HG03342 (cell line): ENCODE measurements around the gene STPG1.
"Not testable (repeated sequence)": the region's sequence is repeated elsewhere in the genome, so short reads cannot be mapped to it uniquely, and the experiment has no call there.

Experiments
- ATAC-seq: cut with Tn5 transposase; IDR thresholded peaks from one replicate; pipeline ENCODE4 v1.9.1; 2021; ENCODE audit warnings: mild to moderate bottlenecking, moderate library complexity; ENCODE audit not compliant: unreplicated experiment

The STPG1 gene, protein sequence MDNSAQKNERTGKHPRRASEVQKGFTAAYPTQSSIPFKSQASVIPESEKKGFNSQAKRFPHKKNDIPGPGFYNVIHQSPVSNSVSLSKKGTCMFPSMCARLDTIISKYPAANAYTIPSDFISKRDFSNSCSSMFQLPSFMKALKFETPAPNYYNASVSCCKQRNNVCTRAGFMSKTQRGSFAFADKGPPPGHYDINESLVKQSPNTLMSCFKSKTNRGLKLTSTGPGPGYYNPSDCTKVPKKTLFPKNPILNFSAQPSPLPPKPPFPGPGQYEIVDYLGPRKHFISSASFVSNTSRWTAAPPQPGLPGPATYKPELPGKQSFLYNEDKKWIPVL

DNA sequence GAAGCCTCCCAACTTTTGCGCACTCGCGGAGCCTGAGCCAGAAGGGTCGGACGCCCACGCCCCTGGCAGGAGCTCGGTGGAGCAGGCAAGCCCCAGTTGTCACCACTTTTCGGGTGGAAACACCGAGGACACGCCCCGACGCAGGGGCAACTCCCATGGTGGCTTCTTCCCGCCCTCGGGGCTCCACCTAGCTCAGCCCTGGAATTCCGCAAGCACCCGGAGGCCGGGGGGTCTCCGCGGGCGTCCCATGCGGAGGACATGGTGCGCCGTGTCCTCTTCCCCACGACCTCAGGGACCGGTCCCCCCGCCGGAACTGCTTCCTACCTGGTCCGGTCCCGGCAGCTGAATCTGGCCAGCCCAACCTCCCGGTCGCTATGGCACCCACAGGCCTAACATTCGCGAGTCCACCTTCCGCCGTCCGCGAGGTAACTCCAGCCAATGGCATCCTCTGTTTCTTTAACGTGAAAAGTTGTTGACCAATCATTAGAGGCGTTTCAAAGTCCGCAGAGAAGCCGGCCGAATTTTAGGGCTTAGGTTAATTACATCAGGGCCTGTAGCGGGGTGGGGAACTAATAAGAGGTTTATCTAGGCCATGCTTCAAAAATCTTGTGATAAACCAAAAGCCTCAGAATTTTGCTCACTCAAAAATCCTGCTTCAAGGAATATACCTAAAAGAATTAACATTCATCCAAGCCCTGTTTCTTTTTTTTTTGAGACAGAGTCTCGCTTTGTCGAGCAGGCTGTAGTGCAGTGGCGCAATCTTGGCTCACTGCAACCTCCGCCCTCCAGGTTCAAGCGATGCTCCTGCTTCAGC lies at the start of gene STPG1:
TSS of gene STPG1 (minus strand) at position 433 of the 814 bp plus-strand sequence. CDS start 12,394 bp downstream, outside the sequence.
- no peak for ATAC-seq

- not testable (repeated sequence) for ATAC-seq
These were observed 48.5 kb upstream of the STPG1 start for GRCh38 chr1:24462128-24462527.

DNA sequence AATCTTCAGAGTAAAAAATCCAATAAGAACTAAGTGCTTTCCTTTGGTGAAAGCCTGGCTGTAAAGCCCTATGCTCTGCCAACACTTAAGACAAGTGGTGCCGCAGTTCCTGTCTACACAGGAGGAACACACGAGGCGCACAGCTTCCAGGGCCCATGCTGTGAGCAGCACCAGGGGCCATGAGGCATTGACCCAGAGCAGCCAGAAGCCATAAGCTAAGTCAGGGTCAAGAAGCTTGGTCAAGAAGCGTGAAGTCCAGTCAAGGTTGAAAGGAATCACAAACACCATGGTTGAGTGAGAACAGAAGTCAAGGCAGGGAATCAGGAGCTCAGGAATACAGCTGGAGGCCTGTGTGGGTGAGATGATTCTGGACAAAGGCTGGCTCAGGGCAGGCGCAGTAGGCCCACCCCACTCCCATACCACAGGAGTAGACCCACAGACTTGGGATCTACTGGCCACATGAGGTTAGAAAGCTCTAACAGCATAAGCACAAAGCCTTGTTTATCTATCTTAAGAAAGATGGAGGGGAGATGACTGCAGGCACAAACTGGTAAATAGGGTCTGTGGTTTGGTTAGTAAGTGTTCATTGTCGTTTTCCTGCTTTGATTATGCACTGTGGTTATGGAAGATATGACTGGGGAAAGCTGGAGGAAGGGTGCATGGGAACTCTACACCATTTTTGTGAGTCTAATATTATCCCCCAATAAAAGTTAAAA lies 46.1 kb upstream of the STPG1 start:
- no peak for ATAC-seq

- ATAC-seq, result no peak
These were observed 44.3 kb upstream of the STPG1 start for GRCh38 chr1:24457866-24458265.

GRCh38 chr1:24455272-24455671 lies 41.7 kb upstream of the STPG1 start:
- no peak for ATAC-seq

DNA sequence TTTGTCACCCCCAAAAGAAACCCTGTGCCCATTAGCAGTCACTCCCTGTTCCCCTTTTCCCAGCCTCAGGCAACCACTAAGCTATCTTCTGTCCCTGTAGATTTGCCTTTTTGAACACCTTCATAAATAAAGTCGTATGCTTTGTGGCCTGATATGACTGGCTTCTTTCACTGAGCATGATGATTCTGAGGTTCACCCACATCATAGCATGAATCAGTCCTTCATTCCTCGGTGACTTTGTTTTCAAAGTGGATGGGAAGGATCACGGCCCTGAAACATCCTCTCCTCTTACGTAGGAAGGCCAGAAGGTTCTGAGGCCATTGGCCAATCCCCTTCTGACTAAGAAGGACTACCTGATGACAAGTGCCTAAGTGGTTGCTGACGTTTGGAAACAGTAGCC lies 41.1 kb upstream of the STPG1 start:
- ATAC-seq, result no peak

- no peak for ATAC-seq
These were observed 39.4 kb upstream of the STPG1 start for GRCh38 chr1:24452922-24453485.

DNA sequence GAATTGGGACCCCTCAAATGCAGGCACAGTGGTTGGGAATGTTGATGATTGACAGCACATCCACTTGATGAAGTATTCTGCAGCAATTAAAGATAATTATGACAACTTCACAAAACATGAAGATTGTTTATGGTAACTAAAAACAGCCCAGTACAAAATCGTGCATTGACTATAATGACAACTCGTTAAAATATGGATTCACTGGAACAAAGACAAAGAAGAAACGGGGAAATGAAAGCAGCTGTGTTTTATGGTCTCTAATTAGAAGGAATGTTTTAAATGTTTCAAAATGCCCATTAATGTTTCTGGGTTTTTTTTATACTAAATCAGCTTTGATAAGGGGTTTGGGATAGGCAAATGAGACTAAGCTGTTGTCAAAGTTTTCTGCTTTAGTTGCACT lies 38.2 kb upstream of the STPG1 start:
- no peak for ATAC-seq

DNA sequence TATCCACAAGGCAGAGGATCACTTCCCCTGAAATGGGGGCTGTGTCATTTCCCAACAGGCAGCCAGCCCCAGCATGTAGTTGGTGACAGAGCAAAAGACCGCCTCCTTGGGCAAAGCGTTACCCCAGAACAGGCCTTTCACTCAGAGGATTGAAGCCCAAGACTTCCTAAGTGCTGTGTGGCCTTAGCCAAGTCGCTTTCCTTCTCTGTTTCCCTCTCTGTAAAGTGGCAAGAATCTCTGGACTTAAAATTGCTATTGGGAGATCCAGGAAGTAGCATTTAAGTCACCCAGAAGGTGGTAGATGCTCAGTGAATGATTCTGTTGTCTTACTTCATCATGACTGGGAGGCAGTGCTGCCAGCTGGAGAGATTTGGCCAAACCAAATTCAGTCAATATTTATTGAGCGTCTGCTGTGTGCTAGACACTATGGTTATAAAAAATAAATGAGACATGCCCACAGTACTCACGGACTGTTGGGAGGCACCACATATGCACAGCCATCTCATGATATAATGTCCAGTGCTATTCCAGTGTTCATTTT lies 37.3 kb upstream of the STPG1 start:
- no peak for ATAC-seq

DNA sequence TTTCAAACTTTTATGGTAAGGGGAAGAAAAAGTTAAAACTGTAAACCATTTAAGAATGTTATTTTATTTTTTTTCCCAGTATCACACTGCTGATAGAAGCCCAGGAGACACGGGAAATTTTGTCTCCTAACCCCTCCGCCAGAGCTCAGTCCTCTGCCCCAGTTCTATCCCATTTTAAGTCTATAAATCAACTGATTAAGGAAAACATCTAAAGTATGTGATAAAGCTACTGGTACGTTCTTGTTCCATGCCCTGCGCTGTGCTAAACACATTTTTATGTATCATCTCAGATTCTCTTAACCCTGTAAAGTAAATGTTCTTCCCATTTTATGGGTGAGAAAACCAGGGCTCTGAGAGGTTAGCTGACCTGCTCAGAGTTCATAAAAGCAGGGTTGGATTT lies 36.7 kb upstream of the STPG1 start:
- no peak for ATAC-seq

DNA sequence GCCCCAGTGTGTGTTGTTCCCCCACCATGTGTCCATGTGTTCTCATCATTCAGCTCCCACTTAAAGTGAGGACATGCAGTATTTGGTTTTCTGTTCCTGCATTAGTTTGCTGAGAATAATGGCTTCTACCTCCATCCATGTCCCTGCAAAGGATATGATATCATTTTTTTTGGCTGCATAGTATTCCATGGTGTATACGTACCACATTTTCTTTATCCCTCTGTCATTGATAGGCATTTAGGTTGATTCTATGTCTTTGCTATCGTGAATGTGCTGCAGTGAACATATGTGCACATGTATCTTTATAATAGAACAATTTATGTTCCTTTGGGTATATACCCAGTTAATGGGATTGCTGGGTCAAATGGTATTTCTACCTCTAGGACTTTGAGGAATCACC lies 32.9 kb upstream of the STPG1 start:
- not testable (repeated sequence) for ATAC-seq

- no peak for ATAC-seq
These were observed 29.7 kb upstream of the STPG1 start for GRCh38 chr1:24443241-24443656.

GRCh38 chr1:24442764-24443163 lies 29.2 kb upstream of the STPG1 start:
- ATAC-seq, result no peak

DNA sequence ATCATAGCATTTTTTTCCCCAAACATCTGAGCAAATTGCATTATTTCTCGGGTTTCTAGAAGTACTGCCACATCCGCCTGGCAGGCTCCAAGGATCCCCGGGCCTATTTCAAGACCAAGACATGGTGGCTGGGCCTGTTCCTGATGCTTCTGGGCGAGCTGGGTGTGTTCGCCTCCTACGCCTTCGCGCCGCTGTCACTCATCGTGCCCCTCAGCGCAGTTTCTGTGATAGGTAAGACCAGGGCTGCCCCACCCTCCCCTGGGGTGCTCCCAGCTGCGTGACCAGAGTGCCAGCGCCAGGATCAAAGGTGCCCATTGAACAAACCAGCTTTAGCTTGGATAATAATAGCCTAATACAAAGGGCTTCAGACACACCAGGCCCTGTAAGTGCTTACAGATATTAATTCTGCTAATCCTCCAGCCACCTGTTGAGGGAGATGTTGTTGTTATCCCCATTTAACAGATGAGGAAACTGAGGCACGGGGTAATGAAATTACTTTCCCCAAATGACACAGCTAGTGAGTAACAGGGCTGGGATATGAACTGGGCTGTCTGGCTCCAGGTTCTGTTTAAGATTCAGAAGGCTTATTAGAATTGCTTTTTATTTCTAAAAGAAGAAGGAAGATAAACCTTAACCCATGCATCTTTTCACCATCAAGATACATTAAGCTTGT lies 28.6 kb upstream of the STPG1 start:
- no peak for ATAC-seq

DNA sequence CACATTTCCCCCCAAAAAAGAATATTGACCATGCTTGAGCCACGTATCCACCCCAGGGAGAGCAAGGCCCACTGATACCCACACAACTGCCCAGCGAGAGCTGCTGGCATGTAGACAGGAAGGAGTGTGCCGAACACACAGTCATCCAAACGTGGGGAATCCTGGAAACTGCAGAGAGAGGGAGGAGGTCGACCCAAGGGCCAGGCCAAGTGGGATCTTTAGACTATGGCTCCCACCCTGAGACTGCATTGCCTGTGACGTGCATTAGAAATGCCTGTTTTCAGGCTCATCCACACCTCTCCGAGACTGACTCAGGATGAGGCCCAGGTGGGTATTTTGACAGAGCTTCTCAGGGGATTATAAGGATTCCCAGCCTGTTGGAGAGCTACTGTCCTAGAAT lies 27.9 kb upstream of the STPG1 start:
- no peak for ATAC-seq

DNA sequence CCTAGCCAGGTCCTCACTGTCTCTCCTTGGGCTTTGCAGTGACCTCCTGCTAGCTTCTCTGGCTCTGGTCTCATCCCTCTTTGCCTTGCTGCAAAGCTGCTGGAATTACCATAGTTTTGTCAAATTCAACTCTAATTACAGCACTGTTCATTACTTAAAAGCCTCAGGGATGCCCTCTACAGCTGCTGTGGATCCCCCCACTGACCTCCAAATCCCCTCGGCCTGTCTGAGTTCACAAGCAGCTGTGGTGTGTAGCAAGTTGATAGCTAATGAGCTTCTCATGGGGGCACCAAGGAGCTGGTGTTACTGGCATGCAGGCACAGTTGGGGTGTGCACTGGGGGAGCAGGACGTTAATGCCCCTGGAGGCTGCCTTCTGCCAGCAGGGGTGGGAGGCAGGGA lies 26.9 kb upstream of the STPG1 start:
- no peak for ATAC-seq

DNA sequence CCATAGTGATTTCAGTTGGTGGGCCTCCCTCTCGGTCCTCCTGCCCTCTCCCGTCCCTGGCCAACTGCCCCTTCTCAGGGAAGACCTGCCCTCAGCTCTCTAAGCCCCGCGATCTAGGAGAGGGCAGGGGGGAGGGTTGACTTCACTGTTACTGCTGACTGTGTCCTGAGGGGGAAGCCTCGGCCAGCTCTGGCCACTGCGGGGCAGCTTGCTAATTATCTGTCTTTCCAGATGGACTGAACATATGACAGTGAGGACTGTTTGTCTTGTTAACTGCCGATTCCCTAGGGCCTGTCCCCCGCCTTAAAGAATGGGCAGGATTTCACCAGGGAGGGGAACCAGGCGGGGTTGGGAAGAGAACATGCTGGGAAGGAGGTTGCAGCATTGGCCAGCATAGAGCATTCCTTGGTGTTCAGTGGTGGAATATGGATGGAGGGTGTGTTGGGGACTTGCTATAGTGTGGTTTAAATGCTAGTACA lies 24.9 kb upstream of the STPG1 start:
- no peak for ATAC-seq

GRCh38 chr1:24437631-24438396 lies 24.2 kb upstream of the STPG1 start:
- ATAC-seq, result no peak

- no peak for ATAC-seq
These were observed 22.3 kb upstream of the STPG1 start for GRCh38 chr1:24435782-24436365.
